HepG2 (cell line): ENCODE results near the gene ZNF84. TPM values are rescaled to one million over a fixed set of nuclear protein-coding genes. Genes with fewer than 3 reads are reported as not detected.

Experiments used
- CENPX ChIP-seq: sonication (generic); formaldehyde crosslinking; IDR thresholded peaks from 2 replicates; pipeline ENCODE4 v1.9.0; 2021; ENCODE audit warnings: mild to moderate bottlenecking, missing genetic modification reagents, moderate library complexity
- E2F5 ChIP-seq: sonication (generic); formaldehyde crosslinking; conservative IDR thresholded peaks from 2 replicates; pipeline ENCODE4 v1.4.0; 2020; ENCODE audit warnings: missing genetic modification reagents
- ERF ChIP-seq: IDR thresholded peaks from 2 replicates; pipeline ENCODE4 v1.6.1; 2018; ENCODE audit warnings: missing biosample characterization, missing genetic modification reagents
- GFI1 ChIP-seq: sonication (generic); formaldehyde crosslinking; IDR thresholded peaks from 2 replicates; pipeline ENCODE4 v1.5.0; 2020; ENCODE audit warnings: missing genetic modification reagents, mild to moderate bottlenecking, borderline replicate concordance
- HNRNPK ChIP-seq: fragments of 200-400 bp; formaldehyde crosslinking; IDR thresholded peaks from 2 replicates; pipeline ENCODE4 v1.6.1; 2018; ENCODE audit warnings: low read length, low read depth, moderate library complexity, mild to moderate bottlenecking; ENCODE audit not compliant: poor library complexity, severe bottlenecking
- NFE2L1 ChIP-seq: sonication (generic); formaldehyde crosslinking; IDR thresholded peaks from 2 replicates; pipeline ENCODE4 v1.4.0; 2020; ENCODE audit warnings: missing genetic modification reagents, mild to moderate bottlenecking, borderline replicate concordance
- NFKBIZ ChIP-seq: IDR thresholded peaks from 2 replicates; pipeline ENCODE4 v1.6.1; 2018; ENCODE audit warnings: missing genetic modification reagents, missing compliant biosample characterization
- SAFB2 ChIP-seq: sonication (generic); formaldehyde crosslinking; IDR thresholded peaks from 2 replicates; pipeline ENCODE4 v1.5.1; 2020; ENCODE audit warnings: missing genetic modification reagents, low read depth, mild to moderate bottlenecking, borderline replicate concordance
- SNAPC2 ChIP-seq: sonication (generic); formaldehyde crosslinking; IDR thresholded peaks from 2 replicates; pipeline ENCODE4 v1.8.1; 2022; ENCODE audit warnings: mild to moderate bottlenecking, missing genetic modification reagents
- TBX3 ChIP-seq: fragments of 450-650 bp; IDR thresholded peaks from 2 replicates; pipeline ENCODE4 v1.6.1; 2017; ENCODE audit warnings: antibody characterized with exemption, mild to moderate bottlenecking, inconsistent platforms, borderline replicate concordance
- ZBTB14 ChIP-seq: sonication (generic); formaldehyde crosslinking; IDR thresholded peaks from 2 replicates; pipeline ENCODE4 v1.4.0; 2020; ENCODE audit warnings: missing genetic modification reagents
- ZFP37 ChIP-seq: sonication (generic); formaldehyde crosslinking; IDR thresholded peaks from 2 replicates; pipeline ENCODE4 v1.4.0; 2020; ENCODE audit warnings: missing genetic modification reagents, borderline replicate concordance
- ZNF253 ChIP-seq: sonication (generic); formaldehyde crosslinking; IDR thresholded peaks from 2 replicates; pipeline ENCODE4 v1.8.0; 2022; ENCODE audit warnings: mild to moderate bottlenecking, missing genetic modification reagents, borderline replicate concordance
- ZNF331 ChIP-seq: sonication (generic); formaldehyde crosslinking; IDR thresholded peaks from 2 replicates; pipeline ENCODE4 v1.4.0; 2020; ENCODE audit warnings: missing genetic modification reagents
- ZNF432 ChIP-seq: sonication (generic); formaldehyde crosslinking; IDR thresholded peaks from 2 replicates; pipeline ENCODE4 v1.5.0; 2020; ENCODE audit warnings: missing genetic modification reagents, mild to moderate bottlenecking, borderline replicate concordance
- ZNF543 ChIP-seq: sonication (generic); formaldehyde crosslinking; IDR thresholded peaks from 2 replicates; pipeline ENCODE4 v1.4.0; 2020; ENCODE audit warnings: mild to moderate bottlenecking, missing genetic modification reagents
- ZNF557 ChIP-seq: sonication (generic); formaldehyde crosslinking; IDR thresholded peaks from 2 replicates; pipeline ENCODE4 v1.4.0; 2020; ENCODE audit warnings: missing genetic modification reagents
- ZNF605 ChIP-seq: sonication (generic); formaldehyde crosslinking; IDR thresholded peaks from 2 replicates; pipeline ENCODE4 v1.8.0; 2022; ENCODE audit warnings: mild to moderate bottlenecking, missing genetic modification reagents
- ZNF772 ChIP-seq: sonication (generic); formaldehyde crosslinking; IDR thresholded peaks from 2 replicates; pipeline ENCODE4 v1.5.0; 2020; ENCODE audit warnings: mild to moderate bottlenecking, missing genetic modification reagents
- polyA plus RNA-seq, 8 experiments: library from polyadenylated mRNA; depleted of rRNA in 3 of 8; stranded (reverse) in 7 of 8; unstranded in 1 of 8; fragments of >200 nt; fragmentation: Illumina TruSeq in 4 of 8; extraction: Trizol in 4 of 8; gene quantifications; 2 replicates each; pipeline versions ENCODE4 v1.2.1 to v1.2.3, GENCODE V29; 2011 to 2016; ENCODE audit warnings: low read depth in 4 of 8, missing spikeins in 1 of 8, mixed read lengths in 1 of 8; ENCODE audit not compliant: insufficient read depth in 1 of 8
- total RNA-seq, 5 experiments: library from RNA; depleted of rRNA; stranded (reverse); fragments of >200 nt; fragmentation: Illumina TruSeq; extraction: Trizol; gene quantifications; 2 replicates each; pipeline ENCODE4 v1.2.3, GENCODE V29; 2016; ENCODE audit warnings: low read depth in 1 of 5
- TF ChIP-seq, protein P1 (sequence below): sonication (generic); formaldehyde crosslinking; IDR thresholded peaks from 2 replicates; pipeline ENCODE4 v1.5.0; 2020; ENCODE audit warnings: mild to moderate bottlenecking, missing genetic modification reagents, borderline replicate concordance

The ZNF84 gene
- total and polyA plus RNA-seq, 2 of the 13 experiments (the other 11 are each of a cell fraction or from before 2014, with no cell fraction given): 15.5 to 21.8 TPM

DNA sequence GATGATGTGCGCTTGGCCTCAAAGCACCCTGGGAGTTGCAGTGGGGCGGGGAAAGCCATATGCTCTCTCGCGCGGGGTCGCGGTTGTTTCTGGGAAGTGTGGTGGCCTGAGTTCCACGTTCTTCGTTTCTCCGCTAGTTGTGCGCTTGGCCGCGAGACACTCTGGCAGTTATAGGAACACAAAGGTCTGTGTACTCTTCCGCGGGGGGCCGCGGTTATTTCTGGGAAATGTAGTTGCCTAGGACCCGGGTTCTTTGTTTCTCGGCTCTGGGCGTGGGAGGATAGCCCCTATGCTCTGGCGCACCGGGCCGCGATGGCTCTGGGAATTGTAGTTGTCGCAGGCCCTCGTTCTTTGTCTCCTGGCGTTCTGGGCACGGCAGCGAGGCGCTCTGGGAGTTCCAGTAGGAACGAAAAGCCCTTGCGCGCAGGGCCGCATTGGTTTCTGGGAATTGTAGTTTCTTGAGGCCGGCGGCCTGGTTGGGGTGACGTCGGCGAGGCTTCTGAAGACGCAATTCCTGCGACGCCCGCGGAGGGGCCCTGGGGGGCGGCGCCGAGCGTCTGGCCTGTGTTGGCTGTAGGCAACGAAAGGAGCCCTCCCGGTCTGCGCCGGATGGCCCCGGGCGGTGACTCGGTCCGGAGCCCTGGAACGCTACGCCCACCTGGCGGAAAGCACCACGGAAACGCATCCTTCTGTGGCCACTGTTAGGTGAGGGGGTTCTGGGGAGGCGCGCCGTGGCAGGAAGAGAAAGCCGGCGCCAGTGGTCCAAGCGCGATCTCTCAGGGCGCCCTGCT, 43.3 kb downstream of the ZNF84 start, which contains the start of gene ZNF140 (continued):
- TF ChIP-seq ZNF605 (CRISPR knock-in tag): peak; percentile 69; the same call in 1 of the 2 replicates
- no peak for TF ChIP-seq ZNF432
- TF ChIP-seq ZNF557 (CRISPR knock-in tag): no peak
- TF ChIP-seq NFE2L1 (CRISPR knock-in tag): no peak
- no peak for TF ChIP-seq CENPX (CRISPR knock-in tag)
- no peak for TF ChIP-seq HNRNPK
- TF ChIP-seq E2F5 (CRISPR knock-in tag): no peak
- TF ChIP-seq ZNF772 (CRISPR knock-in tag): no peak
- TF ChIP-seq SNAPC2 (CRISPR knock-in tag): peak; percentile 66; the same call in 1 of the 2 replicates
- TF ChIP-seq SAFB2 (CRISPR knock-in tag): no peak
- peak; percentile 58; the same call in 1 of the 2 replicates for TF ChIP-seq ZNF543
- TF ChIP-seq GFI1 (CRISPR knock-in tag): no peak; the same call in 1 of the 2 replicates
- no peak for TF ChIP-seq ZNF253 (CRISPR knock-in tag)
- no peak; the same call in 1 of the 2 replicates for TF ChIP-seq TBX3
- peak; percentile 34 for TF ChIP-seq ZBTB14 (CRISPR knock-in tag)
- peak; percentile 67 for TF ChIP-seq ERF (CRISPR knock-in tag)
- 0 out of 2 replicates have a peak, but pooled peaks have one; percentile 3 for TF ChIP-seq ZFP37
- peak; percentile 77; the same call in 1 of the 2 replicates for TF ChIP-seq ZNF331 (CRISPR knock-in tag)
- TF ChIP-seq, protein P1, sequence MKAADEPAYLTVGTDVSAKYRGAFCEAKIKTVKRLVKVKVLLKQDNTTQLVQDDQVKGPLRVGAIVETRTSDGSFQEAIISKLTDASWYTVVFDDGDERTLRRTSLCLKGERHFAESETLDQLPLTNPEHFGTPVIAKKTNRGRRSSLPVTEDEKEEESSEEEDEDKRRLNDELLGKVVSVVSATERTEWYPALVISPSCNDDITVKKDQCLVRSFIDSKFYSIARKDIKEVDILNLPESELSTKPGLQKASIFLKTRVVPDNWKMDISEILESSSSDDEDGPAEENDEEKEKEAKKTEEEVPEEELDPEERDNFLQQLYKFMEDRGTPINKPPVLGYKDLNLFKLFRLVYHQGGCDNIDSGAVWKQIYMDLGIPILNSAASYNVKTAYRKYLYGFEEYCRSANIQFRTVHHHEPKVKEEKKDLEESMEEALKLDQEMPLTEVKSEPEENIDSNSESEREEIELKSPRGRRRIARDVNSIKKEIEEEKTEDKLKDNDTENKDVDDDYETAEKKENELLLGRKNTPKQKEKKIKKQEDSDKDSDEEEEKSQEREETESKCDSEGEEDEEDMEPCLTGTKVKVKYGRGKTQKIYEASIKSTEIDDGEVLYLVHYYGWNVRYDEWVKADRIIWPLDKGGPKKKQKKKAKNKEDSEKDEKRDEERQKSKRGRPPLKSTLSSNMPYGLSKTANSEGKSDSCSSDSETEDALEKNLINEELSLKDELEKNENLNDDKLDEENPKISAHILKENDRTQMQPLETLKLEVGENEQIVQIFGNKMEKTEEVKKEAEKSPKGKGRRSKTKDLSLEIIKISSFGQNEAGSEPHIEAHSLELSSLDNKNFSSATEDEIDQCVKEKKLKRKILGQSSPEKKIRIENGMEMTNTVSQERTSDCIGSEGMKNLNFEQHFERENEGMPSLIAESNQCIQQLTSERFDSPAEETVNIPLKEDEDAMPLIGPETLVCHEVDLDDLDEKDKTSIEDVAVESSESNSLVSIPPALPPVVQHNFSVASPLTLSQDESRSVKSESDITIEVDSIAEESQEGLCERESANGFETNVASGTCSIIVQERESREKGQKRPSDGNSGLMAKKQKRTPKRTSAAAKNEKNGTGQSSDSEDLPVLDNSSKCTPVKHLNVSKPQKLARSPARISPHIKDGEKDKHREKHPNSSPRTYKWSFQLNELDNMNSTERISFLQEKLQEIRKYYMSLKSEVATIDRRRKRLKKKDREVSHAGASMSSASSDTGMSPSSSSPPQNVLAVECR (CRISPR knock-in tag): peak; percentile 79
- TF ChIP-seq NFKBIZ: no peak
